ENCODE results near the gene KSR1. TPM values are rescaled to one million over a fixed set of nuclear protein-coding genes. Genes with fewer than 3 reads are reported as not detected.

KSR1 gene
- total RNA-seq, 1 experiment from 2014 or later: 37.6 TPM

- H3K27ac ChIP-seq: no peak overlapping the region
- no peak for DNase-seq
- H3K4me3 ChIP-seq: no peak overlapping the region
- H3K27me3 ChIP-seq: no peaks in the 10 kb centered on the region
- peaks cover 7% of the 10 kb centered on the region; the same call in 1 of the 2 replicates for H3K4me1 ChIP-seq
- H3K9me3 ChIP-seq (replicated peaks): no peaks in the 10 kb centered on the region
- no peaks in the 10 kb centered on the region for H3K36me3 ChIP-seq
Measured at GRCh38 chr17:27525836-27526603, 69.8 kb downstream of the KSR1 start.

- no peaks in the 10 kb centered on the region for H3K27me3 ChIP-seq
- no peak overlapping the region for H3K27ac ChIP-seq
- no peaks in the 10 kb centered on the region for H3K36me3 ChIP-seq
- H3K9me3 ChIP-seq (replicated peaks): no peaks in the 10 kb centered on the region
- H3K4me1 ChIP-seq: peaks cover 7% of the 10 kb centered on the region; the same call in 1 of the 2 replicates
- DNase-seq: no peak
- no peak overlapping the region for H3K4me3 ChIP-seq
Measured at GRCh38 chr17:27526604-27527002, 70.4 kb downstream of the KSR1 start.

DNA sequence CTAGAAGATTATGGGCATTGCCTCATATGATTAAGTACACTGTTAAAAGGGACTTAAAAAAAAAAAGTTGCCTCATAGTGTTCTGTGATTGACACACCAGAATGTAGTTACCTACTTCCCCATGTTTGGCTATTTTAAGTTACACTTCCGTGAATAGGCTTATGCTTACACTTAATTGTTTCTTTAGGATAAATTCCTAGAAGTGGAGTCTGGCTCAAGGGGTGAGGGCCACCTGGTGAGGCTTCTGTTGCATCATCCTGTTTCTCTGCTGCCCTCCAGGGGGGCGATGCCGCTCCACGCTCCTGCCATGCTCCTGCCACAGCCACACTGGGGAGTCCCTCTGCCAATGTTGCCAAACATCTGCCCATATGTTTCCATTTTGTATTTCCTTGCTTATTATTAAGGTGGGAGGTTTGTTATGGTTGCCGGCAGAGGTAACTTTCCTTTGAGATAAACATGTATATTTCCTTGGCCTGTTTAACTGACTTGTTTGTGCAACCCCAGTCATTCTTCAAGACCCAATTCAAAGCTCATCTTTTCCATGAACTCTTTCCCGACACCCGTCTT is 73.1 kb downstream of the KSR1 start:
- Histone ChIP-seq H3K36me3 (no peaks in the 10 kb centered on the region), H3K4me3 (no peak overlapping the region), H3K27me3 (no peaks in the 10 kb centered on the region), H3K9me3 (replicated peaks) (no peaks in the 10 kb centered on the region), H3K27ac (no peak overlapping the region), H3K4me1 (peaks cover 11% of the 10 kb centered on the region; the same call in 1 of the 2 replicates)
- DNase-seq: peak in 1 of 2 experiments; percentile 37

DNA sequence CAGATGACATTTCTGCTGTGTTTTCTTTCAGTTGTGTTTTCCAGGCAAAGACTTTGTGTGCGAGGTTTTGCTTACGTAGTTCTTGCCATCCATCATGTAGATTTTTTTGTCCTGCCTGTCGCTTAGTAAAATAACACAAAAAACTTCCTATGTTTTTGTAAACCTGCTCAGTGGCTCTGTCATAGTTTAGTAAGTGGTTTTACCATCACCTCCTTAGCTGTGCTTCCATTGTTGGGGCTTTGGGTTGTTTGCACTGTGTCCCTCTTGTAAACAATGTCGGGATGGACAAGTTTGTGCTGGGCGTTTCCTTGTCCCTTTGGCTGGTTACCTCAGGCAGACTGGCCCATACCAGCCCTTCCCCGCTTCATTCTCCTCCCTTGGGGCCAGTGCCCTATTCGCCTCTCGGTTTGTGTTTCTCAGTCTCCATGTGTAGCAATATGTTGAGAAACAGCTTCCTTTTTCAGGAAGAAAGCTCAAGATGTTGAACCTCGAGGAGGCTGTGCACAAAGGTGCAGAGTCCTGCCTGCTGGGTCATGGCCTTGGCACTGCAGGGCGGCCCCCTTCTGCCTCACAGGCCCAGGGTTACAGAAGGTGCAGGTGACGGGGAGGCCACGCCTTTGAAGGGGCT is 74.6 kb downstream of the KSR1 start:
- DNase-seq: no peak
- Histone ChIP-seq H3K4me1 (peaks cover 11% of the 10 kb centered on the region; the same call in 1 of the 2 replicates), H3K27me3 (no peaks in the 10 kb centered on the region), H3K27ac (no peak overlapping the region), H3K4me3 (no peak overlapping the region), H3K9me3 (replicated peaks) (no peaks in the 10 kb centered on the region), H3K36me3 (no peaks in the 10 kb centered on the region)

GRCh38 chr17:27531469-27531961 is 75.3 kb downstream of the KSR1 start:
- H3K4me3 ChIP-seq: no peak overlapping the region
- H3K9me3 ChIP-seq (replicated peaks): no peaks in the 10 kb centered on the region
- H3K36me3 ChIP-seq: no peaks in the 10 kb centered on the region
- H3K27me3 ChIP-seq: no peaks in the 10 kb centered on the region
- DNase-seq: no peak
- H3K4me1 ChIP-seq: peaks cover 11% of the 10 kb centered on the region; the same call in 1 of the 2 replicates
- H3K27ac ChIP-seq: no peak overlapping the region

GRCh38 chr17:27532269-27533263 is 76.3 kb downstream of the KSR1 start:
- H3K36me3 ChIP-seq: no peaks in the 10 kb centered on the region
- peaks cover 11% of the 10 kb centered on the region; the same call in 1 of the 2 replicates for H3K4me1 ChIP-seq
- peak in 1 of 2 experiments; percentile 38 for DNase-seq
- no peak overlapping the region for H3K27ac ChIP-seq
- no peaks in the 10 kb centered on the region for H3K27me3 ChIP-seq
- no peak overlapping the region for H3K4me3 ChIP-seq
- H3K9me3 ChIP-seq (replicated peaks): no peaks in the 10 kb centered on the region

DNA sequence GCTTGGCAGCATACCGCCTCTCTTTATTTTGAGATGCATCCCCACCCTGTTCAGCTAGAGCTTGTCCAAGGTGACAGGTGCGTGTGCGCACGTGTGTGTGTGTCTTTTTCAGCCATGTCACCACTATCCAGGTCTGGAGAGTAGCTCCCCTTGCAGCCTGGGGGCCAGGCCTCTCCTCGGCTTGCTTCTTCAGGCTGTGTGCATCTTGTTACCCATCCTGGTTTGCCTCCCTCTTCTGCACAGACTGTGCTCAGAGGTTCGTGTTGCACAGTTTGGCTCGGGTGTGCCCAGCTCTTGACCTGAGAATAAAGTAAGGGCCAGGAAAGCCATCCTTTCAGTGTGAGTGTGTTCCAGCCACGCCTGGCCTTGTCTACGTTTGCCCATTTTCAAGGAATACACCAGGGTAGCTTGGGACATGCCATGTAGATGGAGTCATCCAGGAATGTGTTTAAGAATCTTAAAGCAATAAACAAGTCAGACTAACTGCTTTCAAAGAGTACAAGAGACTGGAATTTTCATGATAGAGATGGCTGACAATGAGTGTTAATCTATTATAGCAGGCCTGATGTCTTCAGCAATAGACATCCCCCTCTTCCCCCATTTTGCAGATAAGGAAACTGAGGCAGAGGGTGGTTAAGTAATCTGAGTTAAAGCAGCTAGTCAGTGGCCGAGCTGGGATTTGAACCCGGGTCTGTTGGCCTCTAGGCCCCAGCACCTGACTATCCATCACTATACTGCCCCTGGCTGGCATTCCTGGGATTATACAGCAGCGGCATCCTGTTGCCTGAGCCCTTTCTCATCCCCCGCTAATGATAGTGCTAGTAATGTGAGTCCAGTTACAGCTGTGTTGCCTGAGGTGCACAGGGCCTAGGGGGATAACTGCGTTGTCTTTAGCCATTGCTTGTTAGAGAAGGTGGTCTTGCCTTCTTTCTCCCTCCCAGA is 77.9 kb downstream of the KSR1 start:
- peaks cover 7% of the 10 kb centered on the region; the same call in 1 of the 2 replicates for H3K4me1 ChIP-seq
- no peaks in the 10 kb centered on the region for H3K36me3 ChIP-seq
- peak in 1 of 2 experiments; percentile 63 for DNase-seq
- no peaks in the 10 kb centered on the region for H3K27me3 ChIP-seq
- H3K4me3 ChIP-seq: no peak overlapping the region
- H3K9me3 ChIP-seq (replicated peaks): no peaks in the 10 kb centered on the region
- H3K27ac ChIP-seq: no peak overlapping the region

- no peak overlapping the region for H3K4me3 ChIP-seq
- H3K4me1 ChIP-seq: peaks cover 10% of the 10 kb centered on the region
- DNase-seq: no peak
- H3K9me3 ChIP-seq (replicated peaks): no peaks in the 10 kb centered on the region
- H3K27me3 ChIP-seq: 0 out of 2 replicates have a peak, but pooled peaks cover 3% of the 10 kb centered on the region
- H3K27ac ChIP-seq: no peak overlapping the region
- no peaks in the 10 kb centered on the region for H3K36me3 ChIP-seq
Measured at GRCh38 chr17:27535178-27535928, 79.1 kb downstream of the KSR1 start.

DNA sequence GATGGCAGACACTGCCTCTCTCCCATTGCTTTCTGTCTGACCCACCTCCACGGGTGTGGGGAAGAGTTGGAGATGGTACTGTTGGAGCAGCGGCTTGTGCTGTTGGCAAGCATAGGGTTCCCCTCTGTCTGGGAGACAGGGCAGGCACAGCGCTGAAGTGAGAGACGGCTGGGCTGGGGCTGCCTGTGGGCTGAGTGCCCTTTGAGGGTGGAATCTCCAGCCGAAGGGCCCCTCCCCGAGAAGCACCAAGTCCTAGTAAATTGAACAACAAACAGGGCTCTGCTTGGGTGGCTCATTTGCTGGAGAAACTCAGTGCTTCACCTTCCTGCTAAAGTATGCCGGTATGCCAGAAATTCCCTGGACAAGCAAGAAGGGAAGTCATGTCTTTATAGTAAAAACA is 79.7 kb downstream of the KSR1 start:
- DNase-seq: no peak
- Histone ChIP-seq H3K27ac (no peak overlapping the region), H3K9me3 (replicated peaks) (no peaks in the 10 kb centered on the region), H3K4me3 (no peak overlapping the region), H3K36me3 (no peaks in the 10 kb centered on the region), H3K4me1 (peaks cover 14% of the 10 kb centered on the region), H3K27me3 (0 out of 2 replicates have a peak, but pooled peaks cover 3% of the 10 kb centered on the region)

DNA sequence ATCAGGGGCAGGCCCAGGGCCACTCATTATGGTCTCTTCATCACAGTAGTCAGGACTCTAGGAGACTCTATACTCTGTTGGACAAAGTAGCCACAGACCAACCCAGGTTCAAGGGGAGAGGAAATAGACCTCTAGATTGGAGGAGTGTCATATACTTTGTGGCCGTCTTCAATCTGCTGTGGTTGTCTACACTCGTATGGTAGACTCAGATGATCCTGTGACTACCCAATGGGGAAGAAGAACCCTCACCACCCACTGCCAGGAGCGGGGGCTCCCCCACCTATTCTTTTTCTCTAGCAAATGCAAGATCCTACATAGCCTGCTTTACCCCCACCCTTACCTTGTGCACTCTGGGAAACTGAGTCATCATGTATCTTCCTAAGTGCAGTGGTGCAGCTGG is 80.5 kb downstream of the KSR1 start:
- Histone ChIP-seq H3K27ac (no peak overlapping the region), H3K4me1 (peaks cover 14% of the 10 kb centered on the region)

DNA sequence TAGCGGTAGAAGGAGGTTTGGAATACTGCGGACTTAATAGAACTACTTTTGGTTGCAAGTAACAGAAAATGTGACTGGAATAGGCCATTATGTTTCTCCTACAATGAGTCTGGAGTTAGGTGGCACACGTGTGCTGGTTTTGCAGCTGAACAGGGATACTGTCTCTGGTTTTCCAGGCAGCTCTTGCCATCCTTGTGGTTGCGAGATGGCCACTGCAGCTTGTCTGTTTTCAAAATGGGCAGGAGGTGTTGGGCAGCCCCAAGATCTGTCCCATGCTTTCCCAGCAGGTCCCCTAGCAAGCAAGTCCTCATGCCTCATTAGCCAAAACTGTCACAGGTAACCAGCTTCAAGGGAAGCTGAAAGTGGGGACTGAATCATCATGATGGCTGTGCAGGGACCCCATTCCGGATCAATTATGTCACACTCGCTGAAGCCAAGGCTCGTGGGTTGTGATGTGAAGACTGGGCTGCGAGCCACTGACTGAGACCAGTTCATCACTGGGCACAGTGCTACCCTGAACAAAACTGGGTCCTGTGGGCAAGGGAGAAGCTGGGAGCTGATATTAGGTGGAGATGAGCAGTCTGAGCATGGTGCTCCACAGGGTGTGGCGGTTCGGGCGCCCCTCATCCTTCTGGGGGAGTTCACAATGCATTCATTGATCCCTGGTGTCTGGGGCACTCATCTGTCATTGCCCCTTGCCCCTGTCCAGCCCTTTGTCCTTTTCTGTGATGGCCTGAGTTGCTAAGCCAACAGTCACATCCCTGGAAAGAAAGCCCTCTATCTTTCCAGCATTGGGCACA is 82.1 kb downstream of the KSR1 start:
- Histone ChIP-seq H3K4me3 (no peak overlapping the region), H3K36me3 (no peaks in the 10 kb centered on the region), H3K27ac (no peak overlapping the region), H3K27me3 (0 out of 2 replicates have a peak, but pooled peaks cover 3% of the 10 kb centered on the region), H3K4me1 (peaks cover 23% of the 10 kb centered on the region), H3K9me3 (replicated peaks) (no peaks in the 10 kb centered on the region)
- no peak for DNase-seq

More for the DNA sequence above, 80.5 kb downstream of the KSR1 start:
- H3K27me3 ChIP-seq: 0 out of 2 replicates have a peak, but pooled peaks cover 3% of the 10 kb centered on the region
- no peak for DNase-seq
- H3K4me3 ChIP-seq: no peak overlapping the region
- H3K9me3 ChIP-seq (replicated peaks): no peaks in the 10 kb centered on the region
- H3K36me3 ChIP-seq: no peaks in the 10 kb centered on the region

DNA sequence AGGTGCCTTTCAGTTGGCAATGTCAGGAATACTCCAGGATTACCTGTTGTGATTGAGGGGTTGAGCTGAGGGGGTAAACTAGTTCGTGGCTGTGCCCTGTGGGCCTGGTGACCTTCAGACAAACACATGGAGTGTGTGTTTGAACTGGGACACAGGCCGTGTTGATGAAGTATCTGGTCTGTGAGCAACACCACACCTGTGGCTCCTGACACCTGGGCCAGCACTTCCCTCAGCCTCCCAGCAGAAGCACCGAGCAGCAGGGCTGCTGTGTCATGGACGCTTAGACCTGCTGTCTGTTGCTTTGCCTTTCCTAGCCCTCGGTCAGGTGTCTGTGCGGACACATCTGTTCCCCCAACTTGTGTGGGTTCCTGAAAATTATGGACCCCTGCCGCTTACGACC is 82.9 kb downstream of the KSR1 start:
- H3K27me3 ChIP-seq: 0 out of 2 replicates have a peak, but pooled peaks cover 3% of the 10 kb centered on the region
- H3K4me1 ChIP-seq: peaks cover 25% of the 10 kb centered on the region
- H3K4me3 ChIP-seq: no peak overlapping the region
- H3K27ac ChIP-seq: no peak overlapping the region
- H3K9me3 ChIP-seq (replicated peaks): no peaks in the 10 kb centered on the region
- no peaks in the 10 kb centered on the region for H3K36me3 ChIP-seq
- DNase-seq: no peak

Measured in SJCRH30 (cell line).